ENCODE measurements around the gene ST3GAL6.

ST3GAL6 gene

DNA sequence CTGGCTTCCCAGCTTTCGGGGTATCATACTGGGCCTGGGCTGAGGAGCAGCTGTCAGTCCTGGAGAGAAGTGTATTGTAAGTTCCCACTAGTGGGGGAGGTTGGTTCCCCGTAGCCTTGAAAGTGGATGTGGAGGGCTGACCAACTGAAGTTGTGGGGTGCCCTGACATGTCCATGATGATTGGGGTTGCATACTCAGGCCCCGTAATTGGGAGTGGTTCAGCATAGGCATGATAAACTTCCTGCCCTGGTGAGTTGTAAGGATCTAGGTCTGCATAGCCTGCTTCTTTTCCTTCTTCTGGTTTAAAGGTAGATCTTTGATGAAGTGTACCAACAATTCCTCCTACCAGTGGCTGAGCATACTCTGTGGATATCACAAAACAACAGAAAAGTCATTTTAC is 36.3 kb downstream of the ST3GAL6 start:
- H3K36me3 ChIP-seq (ENCODE audit: low read depth): peaks cover 95% of the 10 kb centered on the region
- no peaks in the 10 kb centered on the region for H3K27me3 ChIP-seq (ENCODE audit: insufficient read depth, poor library complexity, severe bottlenecking)
- peak; percentile 25; the same call in 1 of the 3 replicates for ATAC-seq (ENCODE audit: low read depth)
- no peaks in the 10 kb centered on the region for H3K4me1 ChIP-seq (ENCODE audit: insufficient read depth, poor library complexity, severe bottlenecking)
- H3K4me3 ChIP-seq (ENCODE audit: severe bottlenecking): no peak overlapping the region
- peak overlapping the region; percentile 15 for H3K27ac ChIP-seq (ENCODE audit: poor library complexity, severe bottlenecking)
- no peak for DNase-seq (ENCODE audit: low spot score)
- H3K9me3 ChIP-seq (ENCODE audit: severe bottlenecking): no peaks in the 10 kb centered on the region
- TF ChIP-seq, protein P1, sequence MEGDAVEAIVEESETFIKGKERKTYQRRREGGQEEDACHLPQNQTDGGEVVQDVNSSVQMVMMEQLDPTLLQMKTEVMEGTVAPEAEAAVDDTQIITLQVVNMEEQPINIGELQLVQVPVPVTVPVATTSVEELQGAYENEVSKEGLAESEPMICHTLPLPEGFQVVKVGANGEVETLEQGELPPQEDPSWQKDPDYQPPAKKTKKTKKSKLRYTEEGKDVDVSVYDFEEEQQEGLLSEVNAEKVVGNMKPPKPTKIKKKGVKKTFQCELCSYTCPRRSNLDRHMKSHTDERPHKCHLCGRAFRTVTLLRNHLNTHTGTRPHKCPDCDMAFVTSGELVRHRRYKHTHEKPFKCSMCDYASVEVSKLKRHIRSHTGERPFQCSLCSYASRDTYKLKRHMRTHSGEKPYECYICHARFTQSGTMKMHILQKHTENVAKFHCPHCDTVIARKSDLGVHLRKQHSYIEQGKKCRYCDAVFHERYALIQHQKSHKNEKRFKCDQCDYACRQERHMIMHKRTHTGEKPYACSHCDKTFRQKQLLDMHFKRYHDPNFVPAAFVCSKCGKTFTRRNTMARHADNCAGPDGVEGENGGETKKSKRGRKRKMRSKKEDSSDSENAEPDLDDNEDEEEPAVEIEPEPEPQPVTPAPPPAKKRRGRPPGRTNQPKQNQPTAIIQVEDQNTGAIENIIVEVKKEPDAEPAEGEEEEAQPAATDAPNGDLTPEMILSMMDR (IDR thresholded peaks at IDR 0.05; ENCODE audit: poor library complexity, severe bottlenecking): no peak

DNA sequence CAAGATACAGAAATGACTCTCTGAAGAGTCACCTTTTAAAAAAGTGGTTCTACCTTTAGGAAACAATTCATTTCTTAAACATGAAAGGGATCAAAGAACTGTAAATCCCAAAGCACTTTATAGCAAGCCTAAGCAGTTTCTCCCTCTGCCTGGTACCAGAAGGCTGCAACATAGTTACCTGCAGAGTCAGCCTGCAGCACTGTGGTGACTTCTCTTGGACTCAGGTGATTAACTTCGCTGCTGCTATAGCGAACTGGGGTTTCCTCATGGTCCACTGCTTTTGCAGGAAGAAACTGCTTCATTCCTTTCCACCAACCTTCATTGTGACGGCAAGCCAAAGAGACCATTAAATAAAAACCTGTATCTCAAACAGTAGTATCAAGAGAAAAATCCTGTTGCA is 37.3 kb downstream of the ST3GAL6 start:
- ATAC-seq (ENCODE audit: low read depth) (no peak), DNase-seq (ENCODE audit: low spot score) (no peak)
- Histone ChIP-seq H3K4me3 (ENCODE audit: severe bottlenecking) (no peak overlapping the region), H3K9me3 (ENCODE audit: severe bottlenecking) (no peaks in the 10 kb centered on the region), H3K4me1 (ENCODE audit: insufficient read depth, poor library complexity, severe bottlenecking) (no peaks in the 10 kb centered on the region), H3K27me3 (ENCODE audit: insufficient read depth, poor library complexity, severe bottlenecking) (no peaks in the 10 kb centered on the region), H3K27ac (ENCODE audit: poor library complexity, severe bottlenecking) (no peak overlapping the region), H3K36me3 (ENCODE audit: low read depth) (peaks cover 98% of the 10 kb centered on the region)
- TF ChIP-seq, protein P1 (IDR thresholded peaks at IDR 0.05; ENCODE audit: poor library complexity, severe bottlenecking): no peak

DNA sequence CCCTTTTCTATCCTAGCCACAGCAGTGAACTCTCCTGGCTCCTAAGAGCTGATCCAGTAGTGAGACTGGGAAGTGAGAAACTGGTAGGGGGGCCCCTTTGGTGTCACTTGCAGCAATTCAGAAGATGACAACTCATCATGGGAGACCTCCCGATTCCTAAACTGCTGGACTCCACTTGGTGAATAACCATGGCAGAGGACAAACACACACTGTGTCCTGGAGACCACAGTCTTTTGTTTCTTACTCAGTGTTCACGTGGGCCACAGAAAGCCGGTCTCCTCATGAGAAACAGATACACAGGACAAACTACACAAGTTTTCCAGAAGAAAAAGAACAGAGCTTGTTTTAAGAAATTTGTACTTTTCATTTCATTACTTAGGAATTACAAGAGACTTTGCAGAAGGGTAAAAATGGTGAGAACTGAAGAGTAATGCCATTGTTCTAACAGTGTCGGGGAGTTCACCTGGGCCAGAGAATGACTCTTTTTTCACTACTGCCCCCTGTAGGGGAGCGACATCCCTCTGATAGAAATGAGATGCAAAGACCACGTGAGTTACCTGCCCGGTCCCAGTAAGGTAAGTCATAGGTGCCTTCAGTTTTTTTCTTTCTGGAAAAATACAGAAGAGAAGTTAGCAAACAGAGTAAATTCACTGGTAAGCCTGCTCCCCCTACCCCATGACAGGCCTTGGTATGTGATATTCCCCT is 38.1 kb downstream of the ST3GAL6 start:
- Histone ChIP-seq H3K27me3 (ENCODE audit: insufficient read depth, poor library complexity, severe bottlenecking) (no peaks in the 10 kb centered on the region), H3K9me3 (ENCODE audit: severe bottlenecking) (no peaks in the 10 kb centered on the region), H3K36me3 (ENCODE audit: low read depth) (peaks cover 99% of the 10 kb centered on the region), H3K4me1 (ENCODE audit: insufficient read depth, poor library complexity, severe bottlenecking) (no peaks in the 10 kb centered on the region), H3K4me3 (ENCODE audit: severe bottlenecking) (no peak overlapping the region), H3K27ac (ENCODE audit: poor library complexity, severe bottlenecking) (no peak overlapping the region)
- TF ChIP-seq, protein P1 (IDR thresholded peaks at IDR 0.05; ENCODE audit: poor library complexity, severe bottlenecking): peak; percentile 11
- DNase-seq (ENCODE audit: low spot score) (no peak), ATAC-seq (ENCODE audit: low read depth) (peak; percentile 33; the same call in 1 of the 3 replicates)

DNA sequence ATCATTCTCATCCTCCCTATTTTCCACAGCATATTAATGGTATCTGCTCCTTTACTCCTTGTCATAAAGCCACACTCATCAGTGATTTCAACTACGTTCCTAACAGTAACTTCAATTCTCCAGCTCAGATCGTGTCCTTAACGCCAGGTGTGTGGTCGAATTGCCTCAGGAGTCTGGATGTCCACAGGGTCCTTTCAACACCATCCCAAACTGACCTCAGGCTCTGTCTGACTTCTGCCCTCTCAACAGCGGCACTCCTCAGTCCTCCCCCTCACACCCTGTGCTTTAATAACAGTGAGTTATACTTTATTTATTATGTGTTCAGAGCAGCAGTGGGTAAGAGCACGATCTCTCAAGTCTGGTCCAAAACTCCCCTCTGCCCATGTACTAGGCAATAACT is 42.4 kb downstream of the ST3GAL6 start:
- DNase-seq (ENCODE audit: low spot score) (no peak), ATAC-seq (ENCODE audit: low read depth) (no peak)
- H3K36me3 ChIP-seq (ENCODE audit: low read depth): peaks cover 100% of the 10 kb centered on the region
- no peaks in the 10 kb centered on the region for H3K9me3 ChIP-seq (ENCODE audit: severe bottlenecking)
- TF ChIP-seq, protein P1 (IDR thresholded peaks at IDR 0.05; ENCODE audit: poor library complexity, severe bottlenecking): no peak
- no peaks in the 10 kb centered on the region for H3K27me3 ChIP-seq (ENCODE audit: insufficient read depth, poor library complexity, severe bottlenecking)
- no peak overlapping the region for H3K4me3 ChIP-seq (ENCODE audit: severe bottlenecking)
- H3K27ac ChIP-seq (ENCODE audit: poor library complexity, severe bottlenecking): no peak overlapping the region
- no peaks in the 10 kb centered on the region for H3K4me1 ChIP-seq (ENCODE audit: insufficient read depth, poor library complexity, severe bottlenecking)

DNA sequence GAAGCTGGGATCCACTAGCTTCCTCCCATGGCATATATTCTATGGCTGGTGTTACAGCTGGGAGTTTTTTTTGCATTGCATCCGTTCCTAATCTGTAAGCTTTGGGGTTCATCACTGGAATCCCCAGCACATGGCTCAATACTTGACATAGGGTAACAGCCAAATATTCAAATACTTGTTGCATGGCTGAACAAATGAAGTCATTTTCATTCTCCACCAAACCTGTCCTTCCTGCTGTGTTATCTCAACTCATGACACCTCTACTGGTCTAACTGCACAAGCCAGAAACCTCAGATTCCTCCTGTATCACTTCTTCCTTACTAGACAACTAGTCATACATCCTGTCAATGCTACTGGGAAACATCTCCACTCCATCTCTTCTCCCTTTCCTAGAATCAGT is 43.4 kb downstream of the ST3GAL6 start:
- Histone ChIP-seq H3K27me3 (ENCODE audit: insufficient read depth, poor library complexity, severe bottlenecking) (no peaks in the 10 kb centered on the region), H3K9me3 (ENCODE audit: severe bottlenecking) (no peaks in the 10 kb centered on the region)

More for the DNA sequence above, 43.4 kb downstream of the ST3GAL6 start:
- Histone ChIP-seq H3K4me1 (ENCODE audit: insufficient read depth, poor library complexity, severe bottlenecking) (no peaks in the 10 kb centered on the region), H3K36me3 (ENCODE audit: low read depth) (peaks cover 100% of the 10 kb centered on the region), H3K4me3 (ENCODE audit: severe bottlenecking) (no peak overlapping the region), H3K27ac (ENCODE audit: poor library complexity, severe bottlenecking) (no peak overlapping the region)
- DNase-seq (ENCODE audit: low spot score) (no peak), ATAC-seq (ENCODE audit: low read depth) (no peak; the same call in 2 of the 3 replicates)
- TF ChIP-seq, protein P1 (IDR thresholded peaks at IDR 0.05; ENCODE audit: poor library complexity, severe bottlenecking): no peak

All from RWPE2 (cell line).